GM12891 (cell line): ENCODE data around the gene CT47C1.

Experiments used
- POLR2A ChIP-seq: IDR thresholded peaks from 2 replicates; pipeline ENCODE4 v1.6.1; 2011; ENCODE audit warnings: low read depth, low read length, control low read depth
- POLR2AphosphoS5 ChIP-seq: IDR thresholded peaks from 2 replicates; pipeline ENCODE4 v1.6.1; 2011; ENCODE audit warnings: low read depth, low read length, control low read depth
- TAF1 ChIP-seq: IDR thresholded peaks from 2 replicates; pipeline ENCODE4 v1.6.1; 2011; ENCODE audit warnings: low read depth, low read length, control low read depth

DNA sequence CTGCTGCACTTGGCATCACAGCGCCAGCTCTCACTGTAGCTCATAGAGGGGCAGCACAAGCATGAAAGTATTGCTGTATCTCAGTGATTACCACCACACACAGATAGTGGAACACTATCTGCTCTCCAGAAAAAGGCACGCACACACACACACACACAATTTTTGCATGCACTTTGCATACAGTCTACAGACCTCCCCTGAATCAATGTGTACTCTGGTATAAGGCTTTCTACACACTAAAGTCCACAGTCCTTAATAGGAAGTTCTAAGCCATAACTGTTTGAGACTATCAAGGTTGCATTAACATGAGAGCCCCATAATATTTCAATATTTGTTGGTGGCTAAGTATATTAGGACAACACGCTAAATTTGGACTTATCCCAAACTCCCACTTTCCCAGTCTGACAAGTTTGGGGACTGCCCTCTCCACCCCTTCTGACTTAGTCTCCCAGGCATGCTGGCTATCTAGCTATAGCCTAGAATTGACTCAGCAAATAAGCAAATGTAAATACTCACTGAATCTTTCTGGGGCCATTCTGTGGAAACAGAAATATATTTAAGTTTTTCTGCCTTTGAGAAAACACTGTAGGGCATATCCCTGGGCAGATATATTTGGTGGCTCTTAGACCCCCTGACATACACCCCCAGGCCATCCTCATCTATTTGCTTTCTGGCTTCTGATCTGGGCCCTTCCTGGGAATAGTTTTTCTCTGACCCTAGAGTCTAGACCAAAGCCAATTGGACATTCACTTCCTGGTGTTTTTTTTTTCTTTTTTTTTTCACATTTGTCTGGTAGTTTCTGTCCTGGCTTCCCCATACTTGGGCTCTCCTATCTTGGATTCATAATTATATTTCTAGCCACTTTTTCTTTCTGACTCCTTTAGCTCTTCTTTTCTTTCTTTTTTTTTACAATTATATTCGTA is 36.4 kb upstream of the CT47C1 start:
- TF ChIP-seq POLR2A, result no peak
- TF ChIP-seq POLR2AphosphoS5, result no peak
- no peak for TF ChIP-seq TAF1
